ENCODE results near the gene TBC1D22A. TPM values are rescaled to one million over a fixed set of nuclear protein-coding genes. Genes with fewer than 3 reads are reported as not detected.

TBC1D22A gene
- total and polyA plus RNA-seq, 2 experiments from 2014 or later: 15.3 to 19.8 TPM

- no peaks in the 10 kb centered on the region for H3K4me1 ChIP-seq (ENCODE audit: insufficient read depth)
- no peak for TF ChIP-seq CTCF (IDR thresholded peaks at IDR 0.05; ENCODE audit: poor library complexity)
- DNase-seq (ENCODE audit: low spot score): no peak
- H3K9me2 ChIP-seq (replicated peaks; ENCODE audit: insufficient read depth): no peaks in the 10 kb centered on the region
- no peaks in the 10 kb centered on the region for H3K36me3 ChIP-seq (replicated peaks; ENCODE audit: insufficient read depth, low read depth)
- H3K4me3 ChIP-seq: no peak overlapping the region
- H3K9me3 ChIP-seq (ENCODE audit: low read depth): no peaks in the 10 kb centered on the region
- H3K4me2 ChIP-seq: no peak overlapping the region
- no peak overlapping the region for H2AFZ ChIP-seq
- no peak overlapping the region for H3K27ac ChIP-seq
- H3K79me2 ChIP-seq: no peaks in the 10 kb centered on the region
- H4K20me1 ChIP-seq (ENCODE audit: insufficient read depth, poor library complexity, severe bottlenecking): no peaks in the 10 kb centered on the region
- no peaks in the 10 kb centered on the region for H3K27me3 ChIP-seq
- 96% methylated on average over 18 of the region's 18 CpGs for WGBS (ENCODE audit: low lambda C conversion rate, missing lambda C conversion rate)
Observed at GRCh38 chr22:47160141-47160541, 397.7 kb downstream of the TBC1D22A start.

- Histone ChIP-seq H3K27ac (no peak overlapping the region), H3K4me1 (ENCODE audit: insufficient read depth) (no peaks in the 10 kb centered on the region), H3K4me2 (no peak overlapping the region), H3K9me3 (ENCODE audit: low read depth) (no peaks in the 10 kb centered on the region), H4K20me1 (ENCODE audit: insufficient read depth, poor library complexity, severe bottlenecking) (no peaks in the 10 kb centered on the region), H3K9me2 (replicated peaks; ENCODE audit: insufficient read depth) (no peaks in the 10 kb centered on the region), H3K79me2 (no peaks in the 10 kb centered on the region), H3K27me3 (no peaks in the 10 kb centered on the region), H2AFZ (no peak overlapping the region), H3K4me3 (no peak overlapping the region), H3K36me3 (replicated peaks; ENCODE audit: insufficient read depth, low read depth) (no peaks in the 10 kb centered on the region)
- TF ChIP-seq CTCF (IDR thresholded peaks at IDR 0.05; ENCODE audit: poor library complexity) (no peak), EZH2phosphoT487 (IDR thresholded peaks at IDR 0.05; ENCODE audit: low read depth, severe bottlenecking, unreplicated experiment) (no peak), EZH2 (IDR thresholded peaks at IDR 0.05; ENCODE audit: borderline replicate concordance) (no peak)
- DNase-seq (ENCODE audit: low spot score): no peak
- 87% methylated on average over 15 of the region's 15 CpGs for WGBS (ENCODE audit: low lambda C conversion rate, missing lambda C conversion rate)
Observed at GRCh38 chr22:47160781-47161520, 398.5 kb downstream of the TBC1D22A start.

- H3K79me2 ChIP-seq: no peaks in the 10 kb centered on the region
- H3K27ac ChIP-seq: no peak overlapping the region
- H3K36me3 ChIP-seq (replicated peaks; ENCODE audit: insufficient read depth, low read depth): no peaks in the 10 kb centered on the region
- TF ChIP-seq CTCF (IDR thresholded peaks at IDR 0.05; ENCODE audit: poor library complexity) (no peak), EZH2phosphoT487 (IDR thresholded peaks at IDR 0.05; ENCODE audit: low read depth, severe bottlenecking, unreplicated experiment) (no peak), EZH2 (IDR thresholded peaks at IDR 0.05; ENCODE audit: borderline replicate concordance) (no peak)
- no peak overlapping the region for H3K4me3 ChIP-seq
- H3K27me3 ChIP-seq: no peaks in the 10 kb centered on the region
- H3K4me1 ChIP-seq (ENCODE audit: insufficient read depth): no peaks in the 10 kb centered on the region
- H2AFZ ChIP-seq: no peak overlapping the region
- no peaks in the 10 kb centered on the region for H3K9me2 ChIP-seq (replicated peaks; ENCODE audit: insufficient read depth)
- WGBS (ENCODE audit: low lambda C conversion rate, missing lambda C conversion rate): 83% methylated on average over 17 of the region's 17 CpGs
- H4K20me1 ChIP-seq (ENCODE audit: insufficient read depth, poor library complexity, severe bottlenecking): no peaks in the 10 kb centered on the region
- DNase-seq (ENCODE audit: low spot score): no peak
- no peak overlapping the region for H3K4me2 ChIP-seq
- no peaks in the 10 kb centered on the region for H3K9me3 ChIP-seq (ENCODE audit: low read depth)
Observed at GRCh38 chr22:47161631-47162030, 399.2 kb downstream of the TBC1D22A start.
